ENCODE measurements around the gene CEBPG. TPM values are rescaled to one million over a fixed set of nuclear protein-coding genes. Genes with fewer than 3 reads are reported as not detected.

The CEBPG gene
- total RNA-seq, 1 experiment from 2014 or later, result 48.6 TPM

DNA sequence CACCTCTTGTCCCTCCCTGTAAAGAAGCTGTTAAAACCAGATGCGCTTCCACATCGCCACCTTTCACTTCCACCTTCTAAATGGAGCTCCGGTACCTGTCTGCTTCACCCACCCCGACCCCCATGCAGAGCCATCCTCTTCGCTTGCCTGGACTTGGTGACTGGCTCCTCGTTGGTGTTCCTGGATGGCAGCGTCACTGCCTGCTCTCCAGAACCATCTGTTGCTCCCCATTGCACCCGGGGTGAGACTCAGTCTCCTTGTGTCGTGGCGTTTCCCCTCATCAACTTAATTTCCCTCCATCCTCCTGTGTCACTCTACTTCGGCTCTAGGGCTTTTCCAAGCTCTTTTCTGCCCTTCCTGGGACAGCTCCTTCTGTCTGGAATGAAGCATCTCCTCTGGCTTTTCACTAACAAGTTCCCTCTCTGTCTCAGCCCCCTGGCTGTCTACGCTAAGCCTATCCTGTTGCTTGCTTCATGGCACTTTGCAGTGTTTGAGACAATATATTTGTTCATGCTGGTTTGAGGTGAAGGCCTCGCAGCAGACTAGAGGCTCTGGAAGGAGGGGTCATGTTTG, 10.3 kb downstream of the CEBPG start:
- ChIA-PET CTCF (no interaction called here), POLR2A (ENCODE audit: low non-redundant PET) (interaction anchor here (0.7 kb wide), 1 partner anchor 60 kb away, joined by 5 read pairs; no protein-coding TSS in a partner anchor)
- TF ChIP-seq, protein P1, sequence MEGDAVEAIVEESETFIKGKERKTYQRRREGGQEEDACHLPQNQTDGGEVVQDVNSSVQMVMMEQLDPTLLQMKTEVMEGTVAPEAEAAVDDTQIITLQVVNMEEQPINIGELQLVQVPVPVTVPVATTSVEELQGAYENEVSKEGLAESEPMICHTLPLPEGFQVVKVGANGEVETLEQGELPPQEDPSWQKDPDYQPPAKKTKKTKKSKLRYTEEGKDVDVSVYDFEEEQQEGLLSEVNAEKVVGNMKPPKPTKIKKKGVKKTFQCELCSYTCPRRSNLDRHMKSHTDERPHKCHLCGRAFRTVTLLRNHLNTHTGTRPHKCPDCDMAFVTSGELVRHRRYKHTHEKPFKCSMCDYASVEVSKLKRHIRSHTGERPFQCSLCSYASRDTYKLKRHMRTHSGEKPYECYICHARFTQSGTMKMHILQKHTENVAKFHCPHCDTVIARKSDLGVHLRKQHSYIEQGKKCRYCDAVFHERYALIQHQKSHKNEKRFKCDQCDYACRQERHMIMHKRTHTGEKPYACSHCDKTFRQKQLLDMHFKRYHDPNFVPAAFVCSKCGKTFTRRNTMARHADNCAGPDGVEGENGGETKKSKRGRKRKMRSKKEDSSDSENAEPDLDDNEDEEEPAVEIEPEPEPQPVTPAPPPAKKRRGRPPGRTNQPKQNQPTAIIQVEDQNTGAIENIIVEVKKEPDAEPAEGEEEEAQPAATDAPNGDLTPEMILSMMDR (conservative IDR thresholded peaks at IDR 0.05; ENCODE audit: low read depth, low read length), result no peak
- TF ChIP-seq EZH2 (IDR thresholded peaks at IDR 0.05; ENCODE audit: borderline replicate concordance, low read depth, low read length, poor library complexity, severe bottlenecking), result no peak
- Histone ChIP-seq H3K27ac (ENCODE audit: low read depth, low read length, poor library complexity, severe bottlenecking) (no peak overlapping the region), H3K36me3 (ENCODE audit: insufficient read depth, low read length, poor library complexity, severe bottlenecking) (peaks cover 34% of the 10 kb centered on the region), H3K27me3 (replicated peaks; ENCODE audit: insufficient read depth, low read depth, low read length, poor library complexity) (no peaks in the 10 kb centered on the region), H3K4me1 (ENCODE audit: insufficient read depth, low read length, poor library complexity, severe bottlenecking) (peaks cover 8% of the 10 kb centered on the region), H3K4me3 (ENCODE audit: low read depth, low read length, poor library complexity, severe bottlenecking) (no peak overlapping the region), H3K9me3 (ENCODE audit: low read depth, low read length, poor library complexity, severe bottlenecking) (no peaks in the 10 kb centered on the region)
- DNase-seq (ENCODE audit: low spot score), result no peak
- intact Hi-C loops (cut with micrococcal nuclease; ENCODE audit: unreplicated experiment), result no loop called here
- no TSS peak for BruUV-seq (replicated peaks)

DNA sequence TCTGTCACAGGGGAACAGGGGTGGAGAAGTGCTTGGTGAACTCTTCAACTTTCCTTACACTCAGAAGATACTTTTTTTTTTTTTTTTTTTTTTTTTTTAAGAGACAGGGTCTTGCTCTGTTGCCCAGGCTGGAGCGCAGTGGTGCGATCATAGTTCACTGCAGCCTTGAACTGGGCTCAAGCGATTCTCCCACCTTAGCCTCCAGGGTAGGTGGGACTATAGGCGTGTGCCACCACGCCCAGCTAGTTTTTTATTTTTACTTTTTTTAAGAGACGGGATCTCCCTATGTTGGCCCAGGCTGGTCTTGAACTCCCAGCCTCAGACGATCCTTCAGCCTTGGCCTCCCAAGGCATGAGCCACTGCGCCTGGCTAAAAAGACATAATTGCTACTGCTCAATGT, 11.5 kb downstream of the CEBPG start:
- H3K4me3 ChIP-seq (ENCODE audit: low read depth, low read length, poor library complexity, severe bottlenecking), result no peak overlapping the region
- H3K36me3 ChIP-seq (ENCODE audit: insufficient read depth, low read length, poor library complexity, severe bottlenecking), result peaks cover 23% of the 10 kb centered on the region
- CTCF ChIA-PET, result no interaction called here
- no peak overlapping the region for H3K27ac ChIP-seq (ENCODE audit: low read depth, low read length, poor library complexity, severe bottlenecking)
- H3K9me3 ChIP-seq (ENCODE audit: low read depth, low read length, poor library complexity, severe bottlenecking), result no peaks in the 10 kb centered on the region
- no peaks in the 10 kb centered on the region for H3K27me3 ChIP-seq (replicated peaks; ENCODE audit: insufficient read depth, low read depth, low read length, poor library complexity)
- DNase-seq (ENCODE audit: low spot score), result no peak
- POLR2A ChIA-PET (ENCODE audit: low non-redundant PET), result interaction anchor here (0.7 kb wide), 1 partner anchor 411 kb away, joined by 14 read pairs; the partner anchor contains the start of gene KCTD15
- peaks cover 13% of the 10 kb centered on the region for H3K4me1 ChIP-seq (ENCODE audit: insufficient read depth, low read length, poor library complexity, severe bottlenecking)
- no TSS peak for BruUV-seq (replicated peaks)
- TF ChIP-seq, protein P1 (conservative IDR thresholded peaks at IDR 0.05; ENCODE audit: low read depth, low read length), result no peak
- TF ChIP-seq EZH2 (IDR thresholded peaks at IDR 0.05; ENCODE audit: borderline replicate concordance, low read depth, low read length, poor library complexity, severe bottlenecking), result no peak
- intact Hi-C loops (cut with micrococcal nuclease; ENCODE audit: unreplicated experiment), result no loop called here

DNA sequence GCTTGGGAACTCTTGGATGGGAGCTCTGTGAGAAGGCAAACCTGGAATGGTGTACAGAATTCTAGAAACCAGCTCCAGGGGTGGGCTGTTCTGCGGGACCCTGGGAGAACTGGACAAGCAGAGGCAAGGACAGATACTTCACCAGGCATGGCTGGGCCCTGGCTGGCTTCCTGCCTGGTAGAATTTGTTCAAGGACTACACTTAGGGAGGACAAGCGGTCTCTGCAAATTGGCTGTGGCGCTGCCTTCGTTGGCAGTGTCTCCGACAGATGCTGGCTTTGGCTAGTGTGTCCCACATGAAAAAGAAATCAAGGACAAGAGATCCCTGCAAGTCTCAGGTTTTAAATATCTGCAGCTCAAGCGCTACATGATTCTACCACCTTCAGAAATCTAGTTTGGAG, 12.4 kb downstream of the CEBPG start:
- peaks cover 18% of the 10 kb centered on the region for H3K36me3 ChIP-seq (ENCODE audit: insufficient read depth, low read length, poor library complexity, severe bottlenecking)

More for the DNA sequence above, 12.4 kb downstream of the CEBPG start:
- BruUV-seq (replicated peaks), result no TSS peak
- DNase-seq (ENCODE audit: low spot score), result no peak
- intact Hi-C loops (cut with micrococcal nuclease; ENCODE audit: unreplicated experiment), result no loop called here
- Histone ChIP-seq H3K27me3 (replicated peaks; ENCODE audit: insufficient read depth, low read depth, low read length, poor library complexity) (no peaks in the 10 kb centered on the region), H3K9me3 (ENCODE audit: low read depth, low read length, poor library complexity, severe bottlenecking) (no peaks in the 10 kb centered on the region), H3K27ac (ENCODE audit: low read depth, low read length, poor library complexity, severe bottlenecking) (no peak overlapping the region), H3K4me3 (ENCODE audit: low read depth, low read length, poor library complexity, severe bottlenecking) (no peak overlapping the region), H3K4me1 (ENCODE audit: insufficient read depth, low read length, poor library complexity, severe bottlenecking) (peaks cover 20% of the 10 kb centered on the region)
- ChIA-PET POLR2A (ENCODE audit: low non-redundant PET) (no interaction called here), CTCF (no interaction called here)
- TF ChIP-seq, protein P1 (conservative IDR thresholded peaks at IDR 0.05; ENCODE audit: low read depth, low read length), result no peak
- TF ChIP-seq EZH2 (IDR thresholded peaks at IDR 0.05; ENCODE audit: borderline replicate concordance, low read depth, low read length, poor library complexity, severe bottlenecking), result no peak
